ENCODE results near the gene TFIP11.

GRCh38 chr22:26534874-26535602 is 22.8 kb upstream of the TFIP11 start:
- TF ChIP-seq, protein P1, sequence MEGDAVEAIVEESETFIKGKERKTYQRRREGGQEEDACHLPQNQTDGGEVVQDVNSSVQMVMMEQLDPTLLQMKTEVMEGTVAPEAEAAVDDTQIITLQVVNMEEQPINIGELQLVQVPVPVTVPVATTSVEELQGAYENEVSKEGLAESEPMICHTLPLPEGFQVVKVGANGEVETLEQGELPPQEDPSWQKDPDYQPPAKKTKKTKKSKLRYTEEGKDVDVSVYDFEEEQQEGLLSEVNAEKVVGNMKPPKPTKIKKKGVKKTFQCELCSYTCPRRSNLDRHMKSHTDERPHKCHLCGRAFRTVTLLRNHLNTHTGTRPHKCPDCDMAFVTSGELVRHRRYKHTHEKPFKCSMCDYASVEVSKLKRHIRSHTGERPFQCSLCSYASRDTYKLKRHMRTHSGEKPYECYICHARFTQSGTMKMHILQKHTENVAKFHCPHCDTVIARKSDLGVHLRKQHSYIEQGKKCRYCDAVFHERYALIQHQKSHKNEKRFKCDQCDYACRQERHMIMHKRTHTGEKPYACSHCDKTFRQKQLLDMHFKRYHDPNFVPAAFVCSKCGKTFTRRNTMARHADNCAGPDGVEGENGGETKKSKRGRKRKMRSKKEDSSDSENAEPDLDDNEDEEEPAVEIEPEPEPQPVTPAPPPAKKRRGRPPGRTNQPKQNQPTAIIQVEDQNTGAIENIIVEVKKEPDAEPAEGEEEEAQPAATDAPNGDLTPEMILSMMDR (IDR thresholded peaks at IDR 0.05): no peak
- no peak for TF ChIP-seq POLR2A (IDR thresholded peaks at IDR 0.05)

Data from vagina (tissue), 2 donors.